HG03064 (cell line): ENCODE results near the gene PORCN.

ENCODE experiments used
- ATAC-seq: cut with Tn5 transposase; IDR thresholded peaks from one replicate; pipeline ENCODE4 v1.9.1; 2021; ENCODE audit warnings: low read depth; ENCODE audit not compliant: unreplicated experiment

Gene PORCN

DNA sequence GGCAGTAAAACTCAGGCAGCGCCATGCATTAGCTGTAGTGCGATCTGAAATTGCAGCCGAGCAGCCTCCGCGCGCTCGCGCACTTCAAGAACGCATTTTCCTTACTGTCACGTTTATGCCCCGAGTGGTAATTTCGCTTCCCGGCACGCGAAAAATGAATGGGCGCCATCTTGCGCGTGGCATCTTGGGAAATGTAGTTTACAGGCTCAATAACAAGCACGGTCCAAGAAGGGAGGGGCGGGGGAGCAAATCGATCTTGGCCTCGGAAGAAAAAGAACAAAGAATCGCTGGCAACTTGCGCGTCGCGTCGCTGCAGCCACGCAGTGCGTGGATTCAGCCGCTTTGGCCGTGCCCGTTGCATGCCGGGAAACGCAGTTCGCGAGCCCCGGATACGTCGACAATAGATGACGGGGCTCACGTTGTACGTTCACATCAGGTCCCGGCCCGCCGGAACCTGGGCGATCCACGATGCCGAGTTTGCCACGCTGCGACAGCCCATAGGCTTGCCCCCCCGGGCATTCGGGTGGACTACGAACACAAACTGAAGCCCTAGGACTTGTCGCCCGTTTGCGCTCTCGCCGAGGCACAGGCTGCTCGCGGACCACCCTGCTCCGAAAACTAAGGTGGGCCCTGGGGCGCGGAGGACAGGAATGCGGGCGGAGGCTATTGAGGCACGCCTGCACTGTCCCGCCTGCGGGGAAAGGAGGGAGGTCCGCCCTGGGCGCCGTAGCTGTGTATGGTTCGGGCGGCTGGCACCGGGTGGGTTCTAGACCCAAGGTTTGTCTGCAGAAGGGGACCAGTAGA lies 32.8 kb upstream of the PORCN start, which contains the start of gene FTSJ1:
Gene FTSJ1 (plus strand): TSS at position 426 of the 804 bp plus-strand sequence. CDS start 1,849 bp downstream, outside the sequence.
- ATAC-seq: peak; percentile 70

DNA sequence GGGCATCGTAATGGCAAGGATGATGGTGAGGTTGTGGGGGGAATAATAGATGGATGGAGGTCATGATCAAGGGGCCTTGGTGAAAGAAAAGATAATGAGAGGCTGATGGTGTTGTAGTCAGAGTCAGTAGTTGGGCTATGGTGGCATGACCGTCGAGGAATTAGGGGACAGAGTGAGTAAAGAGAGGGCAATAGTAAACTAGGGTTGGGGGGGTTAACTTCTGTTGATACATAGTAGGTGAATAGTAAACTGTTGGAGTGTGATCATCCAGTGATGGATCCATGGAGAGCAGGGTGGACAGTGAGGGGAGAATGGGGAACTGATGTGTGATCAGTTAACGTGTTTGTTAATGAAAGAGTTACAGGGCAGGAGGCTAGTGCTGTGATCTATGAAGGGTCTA lies 31.9 kb upstream of the PORCN start:
- no peak for ATAC-seq

DNA sequence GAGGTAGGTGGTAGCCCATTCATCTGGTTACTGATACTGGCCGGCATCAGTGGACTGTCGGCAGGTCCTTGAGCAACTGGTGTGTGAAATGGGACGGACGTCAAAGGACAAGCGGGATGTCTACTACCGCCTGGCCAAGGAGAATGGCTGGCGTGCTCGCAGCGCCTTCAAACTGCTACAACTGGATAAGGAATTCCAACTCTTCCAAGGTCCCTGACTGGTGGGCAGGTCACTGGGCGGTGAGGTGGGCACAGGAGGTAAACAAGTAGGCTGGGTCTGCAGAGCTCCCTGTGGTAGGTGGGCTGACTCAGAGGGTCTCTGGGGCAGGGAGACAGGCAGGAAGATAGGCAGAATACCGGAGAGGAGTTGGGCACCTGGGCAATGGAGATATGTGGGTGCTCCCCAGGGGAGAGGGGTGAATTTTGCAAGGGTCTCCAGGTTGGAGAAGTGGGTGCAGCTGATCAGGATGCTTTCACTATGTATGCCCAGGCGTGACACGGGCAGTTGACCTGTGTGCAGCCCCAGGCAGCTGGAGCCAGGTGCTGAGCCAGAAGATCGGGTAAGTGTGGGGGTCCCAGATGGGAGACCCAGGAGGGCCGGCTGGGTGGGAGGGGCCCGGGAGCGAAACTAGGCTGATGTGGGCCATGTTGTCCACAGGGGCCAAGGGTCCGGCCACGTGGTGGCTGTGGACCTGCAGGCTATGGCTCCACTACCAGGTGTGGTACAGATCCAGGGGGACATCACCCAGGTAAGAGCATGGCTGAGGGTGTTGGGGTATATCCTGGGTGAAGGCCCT lies 30.6 kb upstream of the PORCN start:
- ATAC-seq: no peak

DNA sequence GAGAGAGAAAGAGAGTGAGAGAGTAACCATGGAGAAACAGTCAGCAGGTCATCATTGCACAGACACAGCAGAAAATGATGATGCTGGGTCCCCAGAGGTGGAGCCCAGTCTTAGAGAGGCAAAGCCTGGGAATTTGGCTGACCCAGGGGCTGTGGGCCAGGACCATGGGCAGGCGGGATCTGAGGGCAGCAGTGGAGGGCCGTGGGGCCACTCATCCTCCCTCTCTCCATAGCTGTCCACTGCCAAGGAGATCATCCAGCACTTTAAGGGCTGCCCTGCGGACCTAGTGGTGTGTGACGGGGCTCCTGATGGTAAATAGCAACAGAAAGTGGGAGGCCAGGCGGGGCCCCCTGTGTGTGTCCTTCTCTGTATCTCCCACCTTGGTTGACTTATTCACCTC lies 30.0 kb upstream of the PORCN start:
- ATAC-seq: no peak

DNA sequence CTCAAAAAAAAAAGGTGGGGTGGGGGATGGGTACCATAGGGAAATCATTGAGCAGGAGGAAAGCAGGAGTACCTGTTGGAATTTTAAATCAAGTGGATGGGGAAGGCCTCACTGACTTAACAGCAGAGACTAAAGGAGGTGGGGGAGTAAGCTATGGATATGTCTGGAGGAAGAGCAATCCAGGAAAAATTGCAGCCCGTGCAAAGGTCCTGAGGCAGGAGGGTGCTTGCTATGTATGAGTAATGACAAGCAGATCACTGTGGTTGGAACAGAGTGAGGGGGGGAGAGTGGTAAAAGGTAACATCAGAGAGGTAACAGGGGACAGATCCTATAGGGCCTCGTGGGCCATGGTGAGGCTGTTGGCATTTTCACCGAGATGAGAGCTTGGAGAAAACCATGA lies 28.6 kb upstream of the PORCN start:
- no peak for ATAC-seq

DNA sequence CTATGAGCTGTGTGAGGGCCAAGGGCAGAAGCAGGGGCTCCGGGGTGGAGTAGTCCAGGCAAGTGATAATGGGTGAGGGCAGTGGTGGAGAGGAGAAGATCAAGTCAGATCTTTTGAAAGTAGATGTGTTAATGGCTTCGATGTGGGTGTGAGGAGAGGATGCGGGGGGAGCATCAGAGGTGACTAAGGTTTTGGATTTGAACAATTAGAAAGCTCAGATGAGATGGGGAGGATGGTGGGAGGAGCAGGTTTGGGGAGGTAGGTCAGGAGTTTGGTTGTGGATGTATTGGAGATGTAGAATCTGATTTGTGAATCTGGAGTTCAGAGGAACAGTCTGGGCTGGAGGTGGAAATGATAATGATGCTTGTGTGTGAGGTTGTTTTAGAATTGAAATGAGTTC lies 28.2 kb upstream of the PORCN start:
- ATAC-seq: no peak

DNA sequence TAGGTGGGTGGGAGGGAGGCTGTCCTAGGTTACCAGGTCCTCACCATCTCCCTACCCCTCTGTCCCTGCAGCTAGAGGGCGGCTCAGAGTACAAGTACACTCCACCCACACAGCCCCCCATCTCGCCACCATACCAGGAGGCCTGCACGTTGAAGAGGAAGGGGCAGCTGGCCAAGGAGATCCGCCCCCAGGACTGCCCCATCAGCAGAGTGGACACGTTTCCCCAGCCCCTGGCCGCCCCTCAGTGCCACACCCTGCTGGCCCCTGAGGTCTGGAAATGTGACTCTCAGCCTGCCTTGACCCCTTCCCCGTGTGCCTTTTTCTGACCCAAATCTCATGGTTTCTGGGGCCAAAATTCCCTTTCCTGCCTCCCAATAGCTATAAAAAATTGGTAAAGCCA lies 26.3 kb upstream of the PORCN start:
- no peak for ATAC-seq

DNA sequence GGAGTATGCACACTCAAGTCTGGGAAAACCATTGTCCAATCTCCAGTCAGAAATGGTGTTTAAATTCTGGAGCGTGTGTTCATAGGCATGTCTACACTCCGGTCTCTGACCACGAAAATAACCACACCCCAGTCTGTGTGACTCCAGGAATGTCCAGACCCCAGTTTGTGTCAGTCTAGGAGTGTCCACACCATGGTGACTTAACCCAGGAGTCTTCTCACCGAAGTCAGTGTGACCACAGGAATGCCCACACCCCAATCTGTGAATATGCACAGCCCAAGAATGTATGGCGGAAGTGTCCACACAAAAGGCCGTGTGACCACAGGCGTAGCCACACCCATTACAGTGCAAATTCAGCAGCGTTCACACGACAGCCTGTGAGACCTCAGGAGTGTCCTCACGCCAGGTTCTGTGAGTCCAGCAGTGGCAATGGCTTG lies 21.4 kb upstream of the PORCN start:
- no peak for ATAC-seq

DNA sequence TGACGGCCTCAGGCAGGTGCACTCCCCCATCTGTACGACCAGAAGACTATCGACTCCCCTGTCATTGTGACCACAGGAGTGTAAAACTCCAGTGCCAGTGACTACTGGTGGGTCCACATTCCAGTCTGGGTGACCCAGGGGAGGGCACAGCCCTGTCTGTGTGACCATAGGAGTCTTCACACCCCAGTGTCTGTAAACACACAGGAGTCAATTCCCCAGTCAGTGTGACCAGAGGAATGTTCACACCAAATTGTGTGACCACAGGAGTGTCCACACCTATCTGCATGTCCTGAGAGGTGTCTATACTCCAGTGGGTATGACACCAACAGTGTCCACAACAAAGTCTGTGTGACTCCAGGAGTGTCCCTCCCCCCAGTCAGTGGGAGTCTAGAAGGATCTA lies 20.8 kb upstream of the PORCN start:
- ATAC-seq: no peak

DNA sequence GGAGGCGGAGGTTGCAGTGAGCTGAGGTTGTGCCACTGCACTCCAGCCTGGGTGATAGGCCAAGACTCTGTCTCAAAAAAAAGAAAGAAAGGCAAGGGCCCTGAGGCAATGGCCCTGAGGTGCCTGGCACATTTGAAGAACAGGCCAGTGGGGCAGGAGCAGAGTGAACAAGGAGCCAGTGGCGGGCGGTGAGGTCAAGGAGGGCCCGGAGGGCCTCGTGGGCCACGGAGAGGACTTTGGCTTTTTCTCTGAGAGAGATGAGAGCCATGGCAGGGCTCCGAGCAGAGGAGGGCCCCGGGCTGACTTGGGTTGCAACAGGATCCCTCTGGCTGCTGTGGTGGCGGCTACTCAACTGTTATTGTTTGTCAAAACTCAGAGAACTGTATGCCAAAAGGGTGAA lies 19.5 kb upstream of the PORCN start:
- no peak for ATAC-seq

DNA sequence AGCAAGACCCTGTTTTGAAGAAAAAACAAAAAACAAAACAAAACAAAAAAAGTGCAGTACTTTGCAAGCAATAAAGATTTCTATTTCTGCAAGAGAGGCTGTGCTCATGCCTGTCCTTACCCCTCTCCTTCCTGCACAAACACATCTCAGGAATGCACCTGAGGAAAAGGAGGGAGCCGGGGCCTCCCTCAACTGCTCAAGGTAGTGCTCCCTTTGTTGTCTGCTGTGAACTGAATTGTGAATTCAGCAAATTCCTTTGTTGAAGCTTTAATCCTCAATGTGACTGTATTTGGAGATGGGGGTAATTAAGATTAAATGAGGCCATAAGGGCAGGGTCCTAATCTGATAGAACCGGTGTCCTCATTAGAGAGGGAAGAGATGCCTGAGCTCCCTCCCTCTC lies 18.9 kb upstream of the PORCN start:
- ATAC-seq: no peak

DNA sequence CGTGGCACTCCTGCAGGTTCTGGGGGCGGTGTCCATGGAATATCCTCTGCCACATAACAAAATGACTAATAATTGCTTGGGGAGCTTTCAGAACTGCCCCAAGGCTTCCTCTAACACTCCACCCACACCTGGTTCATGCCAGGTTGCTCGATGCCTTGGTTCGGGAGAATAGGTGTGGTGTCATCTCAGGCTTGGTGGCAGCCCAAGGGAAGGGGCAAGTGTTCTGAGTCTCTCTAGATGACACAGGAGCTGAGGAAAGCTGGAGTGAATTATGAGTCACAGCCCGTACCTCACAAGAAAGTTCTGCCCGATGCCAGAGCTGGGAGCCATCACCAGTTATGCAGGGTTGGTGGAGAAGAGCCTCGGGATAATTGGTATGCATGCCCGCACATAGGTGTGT lies 18.1 kb upstream of the PORCN start:
- ATAC-seq: no peak

DNA sequence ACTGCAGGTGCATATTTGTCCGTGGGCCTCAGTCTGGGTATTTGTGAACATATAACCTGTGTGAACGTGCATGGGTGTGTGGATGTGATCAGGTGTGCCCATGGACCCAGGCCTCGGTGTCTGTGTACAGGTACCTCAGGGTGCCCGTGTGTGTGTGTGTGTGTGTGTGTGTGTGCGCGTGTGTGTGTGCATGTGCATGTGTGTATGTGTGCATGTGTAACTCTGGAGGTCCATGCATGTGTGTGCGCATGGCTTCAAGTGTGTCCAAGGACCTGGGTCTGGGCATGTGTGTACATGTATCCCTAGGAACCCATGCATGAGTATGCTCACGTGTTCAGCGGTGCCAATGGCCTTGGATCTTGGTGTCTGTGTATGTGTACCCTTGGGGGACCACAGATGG lies 17.0 kb upstream of the PORCN start:
- ATAC-seq: no peak

DNA sequence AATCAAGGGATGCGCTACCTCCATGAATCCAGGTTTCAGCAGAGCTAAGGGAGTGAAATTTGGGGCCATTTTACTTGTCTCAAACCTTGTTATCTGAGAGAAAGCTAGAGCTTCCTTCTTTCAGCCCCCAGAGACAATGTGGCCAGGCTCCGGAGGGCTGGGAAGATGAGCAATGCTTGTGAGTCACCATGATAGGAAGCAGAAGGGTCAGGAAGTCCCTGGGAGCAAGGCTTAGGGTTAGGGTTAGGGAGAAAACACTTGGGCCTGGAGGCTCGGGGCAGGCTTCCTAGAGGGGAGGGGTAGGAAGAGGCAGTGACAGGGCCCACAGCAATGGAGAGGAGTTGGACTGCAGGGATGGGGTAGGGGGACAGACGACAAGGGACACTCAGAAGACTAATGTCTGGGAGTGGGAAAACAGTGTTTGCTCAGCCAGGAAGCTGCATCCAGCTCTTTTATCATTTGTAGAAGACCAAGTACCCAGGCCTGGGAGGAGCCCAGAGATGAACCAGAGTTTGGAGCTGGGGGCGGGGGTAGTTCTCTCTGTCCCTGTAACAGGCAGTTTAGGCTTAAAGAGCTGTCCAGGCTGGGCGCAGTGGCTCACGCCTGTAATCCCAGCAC lies 16.4 kb upstream of the PORCN start:
- ATAC-seq: no peak

DNA sequence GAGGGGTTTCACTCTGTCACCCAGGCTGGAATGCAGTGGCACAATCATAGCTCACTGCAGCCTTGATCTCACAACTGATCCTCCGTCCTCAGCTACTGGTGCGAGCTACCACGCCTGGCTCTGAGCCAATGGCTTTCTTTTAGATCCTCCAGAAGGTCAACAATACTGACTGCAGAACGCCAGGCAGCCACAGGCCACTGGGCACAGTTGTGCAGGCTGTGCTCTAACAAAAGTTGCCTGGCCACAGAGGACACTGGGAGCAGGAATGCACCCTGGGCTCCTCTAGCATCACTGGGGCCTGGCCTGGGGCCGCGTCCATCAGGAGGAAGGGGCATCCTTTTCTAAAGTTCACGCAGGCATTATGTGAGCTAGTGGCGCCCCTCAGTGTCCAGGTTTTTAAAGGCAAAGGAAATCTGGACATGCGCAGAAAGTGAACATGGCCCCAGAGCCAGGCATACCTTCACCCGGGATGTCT lies 14.9 kb upstream of the PORCN start:
- no peak for ATAC-seq

DNA sequence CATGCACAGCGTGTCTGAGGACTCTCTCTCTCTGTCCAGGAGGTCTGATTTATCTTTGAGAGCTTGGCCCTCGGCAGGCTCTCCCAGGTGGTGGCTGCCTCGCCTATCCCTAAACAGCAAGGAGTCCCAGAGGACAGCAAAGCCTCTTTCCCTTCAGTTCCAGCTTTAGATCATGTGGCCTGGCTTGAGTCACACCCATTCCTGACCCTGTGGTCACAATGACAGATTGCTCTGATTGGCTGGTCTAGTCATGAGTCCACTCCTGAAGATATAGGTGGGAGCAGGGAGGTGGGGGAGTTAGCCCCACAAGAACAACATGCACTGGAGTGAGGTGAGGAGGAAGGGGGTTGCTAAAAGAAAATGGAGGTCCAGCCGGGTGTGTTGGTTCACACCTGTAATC lies 12.1 kb upstream of the PORCN start:
- ATAC-seq: no peak

DNA sequence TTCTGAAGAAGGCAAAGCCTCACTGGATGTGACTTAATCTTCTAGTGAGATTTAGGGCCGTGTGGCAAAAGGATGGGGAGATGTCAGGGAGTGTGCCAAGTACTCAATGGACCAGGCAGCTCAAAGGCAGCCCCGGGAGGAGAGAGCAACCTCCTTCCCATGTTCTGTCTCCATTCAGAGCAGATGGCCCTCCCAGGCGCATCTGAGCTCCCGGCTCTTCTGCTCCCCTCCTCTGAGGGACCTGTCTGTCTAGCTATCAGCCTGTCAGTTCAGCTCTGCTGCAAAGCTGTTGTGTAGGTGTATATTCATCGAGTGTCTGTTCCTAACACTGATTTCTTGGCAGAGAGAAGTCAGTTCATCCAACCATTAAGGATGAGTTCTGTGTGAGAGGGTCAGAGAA lies 10.9 kb upstream of the PORCN start:
- ATAC-seq: no peak

DNA sequence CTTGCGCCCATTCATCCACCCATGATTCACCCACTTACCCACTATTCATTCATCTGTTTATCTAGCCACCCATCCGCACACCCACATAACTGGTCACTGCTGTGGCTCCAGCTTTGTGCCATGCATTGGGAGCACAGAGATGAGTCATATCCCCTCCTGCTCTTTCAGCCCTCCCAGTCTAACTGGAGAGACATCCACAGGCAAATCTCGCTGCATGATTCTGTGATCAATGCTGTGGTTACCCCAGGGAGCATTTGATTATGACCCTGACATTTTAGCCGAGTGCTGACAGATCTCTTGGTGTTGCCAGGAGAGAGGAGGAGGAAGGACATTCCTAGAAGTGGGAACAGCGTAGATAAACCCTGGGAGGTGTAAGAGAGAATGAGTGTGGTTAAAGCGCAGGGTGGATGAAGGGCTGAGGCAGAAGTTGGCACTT lies 10.4 kb upstream of the PORCN start:
- ATAC-seq: no peak

DNA sequence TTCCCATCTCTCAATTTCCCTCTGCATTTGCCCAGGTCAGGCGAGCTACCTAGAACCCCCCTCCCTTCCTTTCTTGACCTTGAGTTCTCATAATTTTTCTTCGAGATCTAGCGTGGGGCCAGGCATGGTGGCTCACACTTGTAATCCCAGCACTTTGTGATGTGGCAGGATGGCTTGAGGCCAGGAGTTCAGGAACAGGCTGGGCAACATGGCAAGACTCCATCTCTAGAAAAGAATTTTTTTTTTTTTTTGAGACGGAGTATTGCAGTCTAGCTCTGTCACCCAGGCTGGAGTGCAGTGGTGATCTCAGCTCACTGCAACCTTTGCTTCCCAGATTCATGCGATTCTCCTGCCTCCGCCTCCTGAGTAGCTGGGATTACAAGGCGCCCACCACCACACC lies 4.5 kb upstream of the PORCN start:
- ATAC-seq: no peak

DNA sequence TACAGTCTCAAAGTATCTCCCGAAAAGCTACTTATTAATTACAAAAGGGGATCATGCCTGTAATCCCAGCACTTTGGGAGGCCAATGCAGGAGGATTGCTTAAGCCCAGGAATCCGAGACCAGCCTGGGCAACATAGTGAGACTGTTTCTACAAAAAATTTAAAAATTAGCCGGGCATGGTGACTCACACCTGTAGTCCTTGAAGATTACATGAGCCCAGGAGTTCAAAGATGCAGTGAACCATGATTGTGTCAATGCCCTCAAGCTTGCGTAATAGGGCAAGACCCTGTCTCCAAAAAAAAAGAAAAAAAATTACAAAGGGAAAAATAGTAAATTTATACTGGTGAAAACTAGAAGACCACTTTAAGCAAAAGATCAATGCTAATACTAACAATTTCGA lies 3.3 kb upstream of the PORCN start:
- no peak for ATAC-seq

DNA sequence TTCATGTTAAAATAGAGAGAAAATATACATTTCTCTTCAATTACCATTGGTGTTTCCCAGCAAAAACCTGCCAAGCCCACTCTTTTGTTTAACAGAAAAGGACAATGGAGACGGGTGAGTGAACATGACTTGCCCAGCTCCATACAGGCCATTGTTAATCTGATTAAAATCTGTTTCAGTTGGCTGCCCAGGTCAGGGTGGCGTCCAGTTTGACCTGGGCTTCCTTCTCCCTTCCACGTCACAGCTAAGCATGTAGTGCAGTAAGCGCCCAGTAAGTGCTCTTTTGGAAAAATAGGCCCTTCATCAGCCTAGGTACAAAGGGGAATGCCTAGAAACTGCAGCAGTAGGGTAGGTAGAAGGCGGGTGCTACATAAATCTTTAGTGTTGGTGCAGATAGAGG lies 1.5 kb upstream of the PORCN start:
- ATAC-seq: no peak
